Neural progenitor cell (in vitro differentiated cells): ENCODE measurements around the gene DLGAP5. TPM values are rescaled to one million over a fixed set of nuclear protein-coding genes. Genes with fewer than 3 reads are reported as not detected.
A peak's percentile ranks its signal among the peaks of the same experiment; 100 is the strongest.

Experiments
- DNase-seq: peaks from one replicate; pipeline ENCODE4 v3.0.0-alpha.2; 2016; ENCODE audit warnings: low spot score
- H2AFZ ChIP-seq: fragments of 200-600 bp; sonication (generic); replicated peaks from 2 replicates; pipeline ENCODE4 v1.6.1; 2016; ENCODE audit warnings: antibody characterized with exemption
- H3F3A ChIP-seq: fragments of 200-600 bp; sonication (generic); 2 replicates; pipeline ENCODE4 v1.6.1; 2016; ENCODE audit warnings: antibody characterized with exemption, low read depth
- H3K27ac ChIP-seq: fragments of 200-600 bp; sonication (generic); 2 replicates; pipeline ENCODE4 v1.5.1; 2016; ENCODE audit warnings: mild to moderate bottlenecking
- H3K27me3 ChIP-seq: fragments of 200-600 bp; sonication (generic); 2 replicates; pipeline ENCODE4 v1.6.1; 2016; ENCODE audit warnings: mild to moderate bottlenecking, moderate library complexity
- H3K36me3 ChIP-seq: fragments of 200-600 bp; sonication (generic); 2 replicates; pipeline ENCODE4 v1.5.1; 2016
- H3K4me1 ChIP-seq: fragments of 200-600 bp; sonication (generic); 2 replicates; pipeline ENCODE4 v1.6.1; 2016; ENCODE audit warnings: mixed run types
- H3K4me2 ChIP-seq: fragments of 200-600 bp; sonication (generic); 2 replicates; pipeline ENCODE4 v1.6.1; 2016
- H3K4me3 ChIP-seq: fragments of 200-600 bp; sonication (generic); 2 replicates; pipeline ENCODE4 v1.5.1; 2016
- H3K79me2 ChIP-seq: fragments of 200-600 bp; sonication (generic); 2 replicates; pipeline ENCODE4 v1.6.1; 2016; ENCODE audit warnings: low read depth
- H3K9ac ChIP-seq: fragments of 200-600 bp; sonication (generic); 2 replicates; pipeline ENCODE4 v1.6.1; 2016
- H3K9me3 ChIP-seq: fragments of 200-600 bp; sonication (generic); 2 replicates; pipeline ENCODE4 v1.5.1; 2016; ENCODE audit warnings: low read depth
- H4K20me1 ChIP-seq: fragments of 200-600 bp; sonication (generic); 2 replicates; pipeline ENCODE4 v1.6.1; 2016; ENCODE audit warnings: low read depth
- H3K27ac Mint-ChIP-seq: 3 replicates; pipeline ENCODE4 v1.8.0; 2021; ENCODE audit warnings: mixed read lengths
- H3K27me3 Mint-ChIP-seq: 2 replicates; pipeline ENCODE4 v1.8.0; 2022; ENCODE audit warnings: low read depth, mild to moderate bottlenecking, inconsistent platforms, moderate library complexity, mixed read lengths; ENCODE audit not compliant: insufficient read depth
- H3K36me3 Mint-ChIP-seq: 3 replicates; pipeline ENCODE4 v1.8.0; 2021; ENCODE audit warnings: mixed read lengths
- H3K4me1 Mint-ChIP-seq: 3 replicates; pipeline ENCODE4 v1.8.0; 2021; ENCODE audit warnings: mixed read lengths
- H3K4me3 Mint-ChIP-seq: 3 replicates; pipeline ENCODE4 v1.8.0; 2021; ENCODE audit warnings: mild to moderate bottlenecking, moderate library complexity, mixed read lengths
- H3K9me3 Mint-ChIP-seq: 3 replicates; pipeline ENCODE4 v1.8.0; 2020; ENCODE audit warnings: mixed read lengths
- EZH2 ChIP-seq: fragments of 200-600 bp; sonication (generic); IDR thresholded peaks from 2 replicates; pipeline ENCODE4 v1.6.1; 2017; ENCODE audit warnings: antibody characterized with exemption, mild to moderate bottlenecking, moderate library complexity
- EZH2phosphoT487 ChIP-seq: fragments of 200-600 bp; sonication (generic); IDR thresholded peaks from 2 replicates; pipeline ENCODE4 v1.6.1; 2017; ENCODE audit warnings: antibody characterized with exemption
- total RNA-seq: library from RNA; depleted of rRNA; stranded (reverse); fragments of >200 nt; gene quantifications from 2 replicates; pipeline ENCODE4 v1.2.3, GENCODE V29; 2015; ENCODE audit warnings: low replicate concordance
- TF ChIP-seq, protein P1 (sequence below): fragments of 200-600 bp; sonication (generic); IDR thresholded peaks from 2 replicates; pipeline ENCODE4 v1.5.1; 2017; ENCODE audit warnings: antibody characterized with exemption, mild to moderate bottlenecking

DLGAP5 gene
- total RNA-seq, 1 donor from 2014 or later, result 313 TPM

DNA sequence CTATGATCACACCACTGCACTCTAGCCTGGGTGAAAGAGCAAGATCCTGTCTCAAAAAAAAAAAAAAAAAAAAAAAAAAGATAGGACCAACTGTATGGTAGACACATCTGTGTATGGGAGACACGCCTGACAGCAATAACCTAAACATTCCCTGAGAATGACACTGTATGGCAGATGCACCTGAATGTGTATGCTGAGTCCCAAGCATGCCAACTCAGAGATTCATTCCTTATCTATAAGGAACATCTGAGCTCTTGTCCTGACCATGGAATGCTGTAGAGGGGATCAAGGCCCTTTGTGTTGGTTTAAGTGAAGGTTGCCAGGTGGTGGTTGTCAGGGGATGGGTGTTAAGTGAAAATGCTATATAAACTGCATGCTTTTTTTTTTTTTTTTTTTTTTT, 81.5 kb downstream of the DLGAP5 start:
- Histone ChIP-seq H4K20me1 (no peaks in the 10 kb centered on the region), H3K27me3 (no peaks in the 10 kb centered on the region), H3K9me3 (no peaks in the 10 kb centered on the region), H3K36me3 (no peaks in the 10 kb centered on the region), H3K27ac (no peak overlapping the region), H3K4me1 (no peaks in the 10 kb centered on the region), H3K79me2 (no peaks in the 10 kb centered on the region), H3K9ac (no peak overlapping the region), H2AFZ (no peak overlapping the region), H3K4me3 (no peak overlapping the region), H3K4me2 (no peak overlapping the region), H3F3A (no peaks in the 10 kb centered on the region)
- peaks cover 3% of the 10 kb centered on the region for H3K36me3 Mint-ChIP-seq
- no peak for DNase-seq
- no peak overlapping the region for H3K27ac Mint-ChIP-seq
- H3K9me3 Mint-ChIP-seq, result peaks cover 2% of the 10 kb centered on the region
- peaks cover 16% of the 10 kb centered on the region for H3K4me1 Mint-ChIP-seq
- TF ChIP-seq, protein P1, sequence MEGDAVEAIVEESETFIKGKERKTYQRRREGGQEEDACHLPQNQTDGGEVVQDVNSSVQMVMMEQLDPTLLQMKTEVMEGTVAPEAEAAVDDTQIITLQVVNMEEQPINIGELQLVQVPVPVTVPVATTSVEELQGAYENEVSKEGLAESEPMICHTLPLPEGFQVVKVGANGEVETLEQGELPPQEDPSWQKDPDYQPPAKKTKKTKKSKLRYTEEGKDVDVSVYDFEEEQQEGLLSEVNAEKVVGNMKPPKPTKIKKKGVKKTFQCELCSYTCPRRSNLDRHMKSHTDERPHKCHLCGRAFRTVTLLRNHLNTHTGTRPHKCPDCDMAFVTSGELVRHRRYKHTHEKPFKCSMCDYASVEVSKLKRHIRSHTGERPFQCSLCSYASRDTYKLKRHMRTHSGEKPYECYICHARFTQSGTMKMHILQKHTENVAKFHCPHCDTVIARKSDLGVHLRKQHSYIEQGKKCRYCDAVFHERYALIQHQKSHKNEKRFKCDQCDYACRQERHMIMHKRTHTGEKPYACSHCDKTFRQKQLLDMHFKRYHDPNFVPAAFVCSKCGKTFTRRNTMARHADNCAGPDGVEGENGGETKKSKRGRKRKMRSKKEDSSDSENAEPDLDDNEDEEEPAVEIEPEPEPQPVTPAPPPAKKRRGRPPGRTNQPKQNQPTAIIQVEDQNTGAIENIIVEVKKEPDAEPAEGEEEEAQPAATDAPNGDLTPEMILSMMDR, result no peak
- TF ChIP-seq EZH2phosphoT487 (no peak), EZH2 (no peak)
- H3K27me3 Mint-ChIP-seq, result peaks cover 12% of the 10 kb centered on the region
- no peak overlapping the region for H3K4me3 Mint-ChIP-seq

DNA sequence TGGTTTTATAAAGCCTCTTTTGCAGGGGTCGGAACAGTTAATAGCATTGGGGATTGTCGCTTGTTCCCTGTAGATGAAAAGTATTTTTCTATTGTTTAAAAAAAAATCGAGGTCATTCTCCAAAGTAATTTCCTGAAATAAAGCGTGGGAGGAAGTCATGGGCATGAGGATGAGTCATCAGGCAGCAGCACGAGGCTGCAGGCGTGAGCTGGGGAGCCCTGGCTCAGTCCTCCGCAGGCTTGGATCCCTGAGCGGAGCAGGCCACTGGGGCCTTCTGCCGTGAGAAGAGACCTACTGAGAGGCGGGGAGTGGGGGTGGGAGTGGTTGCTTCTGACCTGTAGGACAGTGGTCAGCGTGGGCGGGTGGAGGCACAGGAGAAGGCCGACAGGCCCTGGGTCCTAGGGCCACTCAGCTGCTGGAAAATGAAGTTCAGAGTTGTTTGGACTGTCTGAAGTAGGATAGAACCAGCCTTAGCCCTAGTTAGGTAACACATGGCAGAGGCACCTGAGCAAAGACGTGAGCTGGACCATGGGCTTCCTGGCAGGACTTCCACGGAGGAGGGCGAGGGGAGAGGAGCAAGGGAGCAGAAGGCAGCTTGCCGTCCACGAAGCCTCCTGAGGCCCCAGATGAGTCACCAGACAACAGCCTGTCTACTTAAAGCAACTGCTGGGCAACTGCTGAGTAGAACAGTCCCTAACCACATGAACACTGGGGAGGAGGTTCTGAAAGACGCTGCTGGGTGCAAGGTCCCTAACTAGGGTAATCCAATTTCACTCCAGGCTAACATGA, 83.4 kb downstream of the DLGAP5 start:
- no peak for DNase-seq
- no peaks in the 10 kb centered on the region for H3K9me3 ChIP-seq
- TF ChIP-seq EZH2phosphoT487, result no peak
- TF ChIP-seq, protein P1, result no peak
- no peak for TF ChIP-seq EZH2
- H2AFZ ChIP-seq, result peak overlapping the region; percentile 17
- Mint-ChIP-seq H3K36me3 (peaks cover 7% of the 10 kb centered on the region), H3K27ac (peak overlapping the region; percentile 51), H3K4me3 (peak overlapping the region; percentile 27), H3K27me3 (peaks cover 14% of the 10 kb centered on the region), H3K4me1 (peaks cover 28% of the 10 kb centered on the region), H3K9me3 (peaks cover 12% of the 10 kb centered on the region)
- H3K9ac ChIP-seq, result no peak overlapping the region
- no peak overlapping the region for H3K27ac ChIP-seq
- no peak overlapping the region for H3K4me2 ChIP-seq
- no peak overlapping the region for H3K4me3 ChIP-seq
- peaks cover 7% of the 10 kb centered on the region for H3K4me1 ChIP-seq
- H3K79me2 ChIP-seq, result no peaks in the 10 kb centered on the region
- no peaks in the 10 kb centered on the region for H4K20me1 ChIP-seq
- no peaks in the 10 kb centered on the region for H3K27me3 ChIP-seq
- no peaks in the 10 kb centered on the region for H3K36me3 ChIP-seq
- H3F3A ChIP-seq, result peaks cover 14% of the 10 kb centered on the region

DNA sequence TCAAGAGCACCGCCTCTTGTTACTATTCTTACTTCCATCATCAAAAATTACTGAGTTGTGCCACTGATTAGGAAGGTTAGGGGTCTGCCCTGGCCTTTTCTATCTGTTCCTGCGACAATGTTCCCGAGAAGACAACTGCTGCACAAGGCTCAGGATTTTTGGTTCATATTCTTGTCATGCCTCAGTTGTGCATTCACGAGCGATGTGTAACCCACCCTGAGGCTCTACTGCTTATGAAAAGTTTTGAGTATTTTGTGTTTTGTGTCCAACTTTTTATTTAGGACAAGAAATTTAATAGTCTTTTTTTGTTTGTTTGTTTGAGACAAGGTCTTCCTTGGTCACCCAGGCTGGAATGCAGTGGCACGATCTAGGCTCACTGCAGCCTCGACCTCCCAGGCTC, 85.4 kb downstream of the DLGAP5 start:
- H3K27me3 Mint-ChIP-seq, result peaks cover 11% of the 10 kb centered on the region
- no peak overlapping the region for H3K27ac Mint-ChIP-seq
- Histone ChIP-seq H3K4me3 (no peak overlapping the region), H3K36me3 (no peaks in the 10 kb centered on the region), H4K20me1 (no peaks in the 10 kb centered on the region), H3K79me2 (no peaks in the 10 kb centered on the region), H3K4me1 (peaks cover 20% of the 10 kb centered on the region), H3K9me3 (no peaks in the 10 kb centered on the region), H3F3A (peaks cover 33% of the 10 kb centered on the region), H3K27me3 (no peaks in the 10 kb centered on the region), H3K4me2 (no peak overlapping the region), H2AFZ (no peak overlapping the region), H3K9ac (no peak overlapping the region), H3K27ac (no peak overlapping the region)
- peaks cover 12% of the 10 kb centered on the region for H3K9me3 Mint-ChIP-seq
- DNase-seq, result no peak
- peaks cover 39% of the 10 kb centered on the region for H3K4me1 Mint-ChIP-seq
- H3K36me3 Mint-ChIP-seq, result peaks cover 7% of the 10 kb centered on the region
- no peak overlapping the region for H3K4me3 Mint-ChIP-seq
- TF ChIP-seq, protein P1, result no peak
- no peak for TF ChIP-seq EZH2
- no peak for TF ChIP-seq EZH2phosphoT487
